Testis (tissue), 3 donors: ENCODE measurements around the gene FIZ1. TPM values are rescaled to one million over a fixed set of nuclear protein-coding genes. Genes with fewer than 3 reads are reported as not detected.
"Not testable (repeated sequence)": the region's sequence is repeated elsewhere in the genome, so short reads cannot be mapped to it uniquely, and the experiment has no call there.

Experiments used
- DNase-seq: peaks from one replicate; pipeline ENCODE4 v3.0.0-alpha.2; 2019
- H3K27ac ChIP-seq, 2 donors: fragments of 200-600 bp; sonication (generic); one replicate each; pipeline ENCODE4 v1.5.1; 2019
- H3K27me3 ChIP-seq: fragments of 200-600 bp; sonication (generic); one replicate; pipeline ENCODE4 v1.5.1; 2019
- H3K36me3 ChIP-seq: fragments of 200-600 bp; sonication (generic); one replicate; pipeline ENCODE4 v1.5.1; 2017; ENCODE audit warnings: low read depth; ENCODE audit errors: missing control alignments
- H3K4me1 ChIP-seq: fragments of 200-600 bp; sonication (generic); one replicate; pipeline ENCODE4 v1.5.1; 2019
- H3K4me3 ChIP-seq, 2 donors: fragments of 200-600 bp; sonication (generic); one replicate each; pipeline ENCODE4 v1.5.1; 2017 to 2019
- H3K9me3 ChIP-seq: fragments of 200-600 bp; sonication (generic); one replicate; pipeline ENCODE4 v1.5.1; 2017
- POLR2A ChIP-seq: fragments of 450-650 bp; IDR thresholded peaks from one replicate; pipeline ENCODE4 v1.6.1; 2017; ENCODE audit warnings: antibody characterized with exemption, mild to moderate bottlenecking, moderate library complexity
- WGBS, 2 donors: methylation state at CpG; one replicate each; pipeline ENCODE4 v1.1.5; 2018; 5-methylcytosine and 5-hydroxymethylcytosine counted together
- intact Hi-C: fragments of 100-400 bp; cut with DNase I; formaldehyde crosslinking; loops from one replicate; pipeline ENCODE4 v1.15.1; 2023; ENCODE audit warnings: low total_unique reads
- polyA plus RNA-seq: library from polyadenylated mRNA; stranded (reverse); fragments of 350-450 nt; fragmentation: Illumina TruSeq; extraction: RNeasy Lipid Tissue Mini Kit (QIAGEN cat#74804); gene quantifications from one replicate; pipeline ENCODE4 v1.2.3, GENCODE V29; 2014; ENCODE audit warnings: low read depth, low replicate concordance; ENCODE audit not compliant: insufficient read depth
- total RNA-seq, 2 donors: library from RNA; depleted of rRNA; stranded (reverse); fragments of >200 nt; gene quantifications; one replicate each; pipeline ENCODE4 v1.2.3, GENCODE V29; 2016
- TF ChIP-seq, protein P1 (sequence below), 3 experiments: fragments of 450-650 bp in 2 of 3; fragments of 200-600 bp in 1 of 3; sonication (generic) in 1 of 3; IDR thresholded peaks; one replicate each; pipeline ENCODE4 v1.5.1; 2016 to 2019; ENCODE audit warnings: antibody characterized with exemption in 3 of 3, mild to moderate bottlenecking in 2 of 3, moderate library complexity in 1 of 3

Gene FIZ1
- total and polyA plus RNA-seq, 3 donors from 2014 or later = 8.5 to 17.4 (median 16.5) TPM

DNA sequence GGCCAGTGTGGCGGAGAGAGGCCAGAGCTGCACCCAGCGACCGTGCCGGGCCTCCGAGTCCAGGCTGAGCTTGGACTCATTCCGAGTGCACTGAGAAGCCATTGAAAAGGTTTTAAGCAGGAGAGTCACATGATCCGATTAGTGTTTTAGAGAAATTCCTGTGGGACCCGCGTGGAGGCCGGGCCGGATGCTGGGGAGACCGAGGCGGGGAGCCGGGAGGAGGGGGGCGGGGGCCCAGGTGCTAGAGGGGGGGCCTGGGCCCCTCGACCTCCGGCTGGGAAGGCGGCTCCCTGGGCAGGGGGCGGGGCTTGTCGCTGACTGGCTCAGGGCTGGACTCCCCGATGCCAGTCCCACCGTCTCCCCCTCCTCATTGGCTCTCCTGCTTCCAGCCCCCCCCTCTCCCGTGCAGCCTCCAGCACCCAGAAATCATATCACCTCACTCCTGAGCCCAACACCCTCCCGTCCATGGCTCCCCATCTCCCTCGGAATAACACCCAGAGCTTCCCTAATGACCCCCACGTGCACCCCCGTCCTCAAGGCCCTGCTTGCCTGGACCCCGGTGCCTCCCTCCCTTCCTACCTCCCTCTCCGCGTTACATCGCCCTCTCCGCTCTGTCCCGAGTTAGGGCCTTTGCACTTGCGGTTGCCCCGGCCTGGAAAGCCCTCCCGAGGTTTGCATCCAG, 13.5 kb downstream of the FIZ1 start:
- peak; percentile 88 for DNase-seq
- Histone ChIP-seq H3K4me1 (peaks cover 32% of the 10 kb centered on the region), H3K27ac (peak overlapping the region; percentile 72), H3K9me3 (no peaks in the 10 kb centered on the region), H3K27me3 (no peaks in the 10 kb centered on the region), H3K4me3 (peak overlapping the region; percentile 24 to 45), H3K36me3 (no peaks in the 10 kb centered on the region)
- TF ChIP-seq, protein P1, sequence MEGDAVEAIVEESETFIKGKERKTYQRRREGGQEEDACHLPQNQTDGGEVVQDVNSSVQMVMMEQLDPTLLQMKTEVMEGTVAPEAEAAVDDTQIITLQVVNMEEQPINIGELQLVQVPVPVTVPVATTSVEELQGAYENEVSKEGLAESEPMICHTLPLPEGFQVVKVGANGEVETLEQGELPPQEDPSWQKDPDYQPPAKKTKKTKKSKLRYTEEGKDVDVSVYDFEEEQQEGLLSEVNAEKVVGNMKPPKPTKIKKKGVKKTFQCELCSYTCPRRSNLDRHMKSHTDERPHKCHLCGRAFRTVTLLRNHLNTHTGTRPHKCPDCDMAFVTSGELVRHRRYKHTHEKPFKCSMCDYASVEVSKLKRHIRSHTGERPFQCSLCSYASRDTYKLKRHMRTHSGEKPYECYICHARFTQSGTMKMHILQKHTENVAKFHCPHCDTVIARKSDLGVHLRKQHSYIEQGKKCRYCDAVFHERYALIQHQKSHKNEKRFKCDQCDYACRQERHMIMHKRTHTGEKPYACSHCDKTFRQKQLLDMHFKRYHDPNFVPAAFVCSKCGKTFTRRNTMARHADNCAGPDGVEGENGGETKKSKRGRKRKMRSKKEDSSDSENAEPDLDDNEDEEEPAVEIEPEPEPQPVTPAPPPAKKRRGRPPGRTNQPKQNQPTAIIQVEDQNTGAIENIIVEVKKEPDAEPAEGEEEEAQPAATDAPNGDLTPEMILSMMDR (IDR thresholded peaks at IDR 0.05) = no peak
- TF ChIP-seq POLR2A = no peak
- 1 to 2% methylated on average over 22 to 29 of the region's 36 CpGs for WGBS, 2 donors
- intact Hi-C loops = no loop called here

DNA sequence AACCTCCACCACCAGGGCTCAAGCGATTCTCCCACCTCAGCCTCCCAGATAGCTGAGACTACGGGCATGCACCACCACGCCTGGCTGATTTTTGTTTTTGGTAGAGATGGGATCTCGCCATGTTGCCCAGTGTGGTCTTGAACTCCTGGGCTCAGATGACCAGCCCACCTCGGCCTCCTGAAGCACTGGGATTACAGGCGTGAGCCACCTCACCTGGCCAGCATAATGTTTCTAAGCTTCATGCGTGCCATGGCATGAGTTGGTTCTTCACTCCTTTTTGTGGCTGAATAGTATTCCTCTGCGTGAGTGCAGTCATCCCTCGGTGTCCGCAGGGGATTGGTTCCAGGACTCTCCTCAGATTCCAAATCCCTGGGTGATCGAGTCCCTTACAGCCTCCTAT, 14.4 kb downstream of the FIZ1 start:
- H3K36me3 ChIP-seq = no peaks in the 10 kb centered on the region
- intact Hi-C loops = no loop called here
- TF ChIP-seq POLR2A = no peak
- TF ChIP-seq, protein P1 (IDR thresholded peaks at IDR 0.05) = no peak
- WGBS, 2 donors = 69 to 72% methylated on average over 11 of the region's 11 CpGs
- H3K4me3 ChIP-seq = no peak overlapping the region
- DNase-seq = no peak
- no peaks in the 10 kb centered on the region for H3K9me3 ChIP-seq
- H3K4me1 ChIP-seq = peaks cover 35% of the 10 kb centered on the region
- H3K27me3 ChIP-seq = no peaks in the 10 kb centered on the region
- no peak overlapping the region for H3K27ac ChIP-seq

DNA sequence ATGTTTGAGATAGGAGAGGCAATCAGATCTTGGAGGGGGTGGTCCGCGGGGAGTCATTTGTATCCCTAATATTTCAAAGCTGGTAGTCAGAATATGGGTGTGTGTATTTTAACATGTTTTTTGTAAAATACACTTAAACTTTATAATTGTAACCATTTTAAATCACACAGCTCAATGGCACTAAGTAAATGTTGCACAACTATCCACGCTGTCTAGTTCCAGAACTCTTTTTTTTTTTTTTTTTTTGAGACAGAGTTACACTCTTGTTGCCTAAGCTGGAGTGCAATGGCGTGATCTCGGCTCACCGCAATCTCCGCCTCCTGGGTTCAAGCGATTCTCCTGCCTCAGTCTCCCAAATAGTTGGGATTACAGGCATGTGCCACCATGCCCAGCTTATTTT, 15.4 kb downstream of the FIZ1 start:
- 74 to 79% methylated on average over 8 of the region's 8 CpGs for WGBS, 2 donors
- H3K4me1 ChIP-seq = peaks cover 38% of the 10 kb centered on the region
- DNase-seq, H3K4me3 ChIP-seq, H3K36me3 ChIP-seq, H3K27ac ChIP-seq, H3K27me3 ChIP-seq, H3K9me3 ChIP-seq, intact Hi-C loops: not testable (repeated sequence)

DNA sequence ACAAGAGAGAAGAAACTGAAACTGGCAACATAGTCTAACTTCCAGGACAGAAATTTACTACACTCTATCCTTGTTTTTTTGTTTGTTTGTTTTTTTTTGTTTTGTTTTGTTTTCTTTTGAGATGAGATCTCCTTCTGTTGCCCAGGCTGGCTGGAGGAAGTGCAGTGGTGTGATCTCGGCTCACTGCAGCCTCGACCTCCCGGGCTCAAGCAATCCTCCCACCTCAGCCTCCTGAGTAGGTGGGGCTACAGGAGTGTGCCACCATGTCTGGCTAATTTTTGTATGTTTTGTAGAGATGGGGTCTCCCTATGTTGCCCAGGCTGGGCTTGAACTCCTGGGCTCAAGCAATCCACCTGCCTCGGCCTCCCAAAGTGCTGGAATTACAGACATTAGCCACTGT, 17.0 kb downstream of the FIZ1 start:
- intact Hi-C loops, DNase-seq: not testable (repeated sequence)

DNA sequence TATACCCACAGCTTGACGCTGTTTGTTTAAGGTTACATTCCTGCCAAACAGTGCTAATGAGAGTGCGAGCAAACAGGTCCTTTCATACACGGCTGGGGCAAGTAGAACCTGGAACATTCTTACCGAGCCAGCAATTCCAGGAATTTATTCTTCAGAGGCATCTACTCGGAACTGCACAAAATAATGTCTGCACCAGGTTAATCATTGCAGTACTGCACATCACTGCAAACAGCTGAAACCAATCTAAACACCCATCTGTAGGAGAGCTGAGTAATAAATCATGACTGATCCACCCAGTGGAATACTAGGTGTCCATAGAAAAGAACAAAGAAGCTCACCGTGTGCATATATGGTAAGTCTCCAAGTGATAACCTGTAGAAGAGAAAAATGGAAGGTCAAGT, 17.5 kb downstream of the FIZ1 start:
- Histone ChIP-seq H3K27me3 (no peaks in the 10 kb centered on the region), H3K36me3 (no peaks in the 10 kb centered on the region), H3K4me1 (peaks cover 33% of the 10 kb centered on the region), H3K9me3 (no peaks in the 10 kb centered on the region), H3K27ac (peak overlapping the region in 1 of 2 donors; percentile 65), H3K4me3 (no peak overlapping the region)
- no peak for DNase-seq
- no peak for TF ChIP-seq POLR2A
- TF ChIP-seq, protein P1 (IDR thresholded peaks at IDR 0.05) = no peak
- 17 to 18% methylated on average over 6 of the region's 6 CpGs for WGBS, 2 donors
- intact Hi-C loops = no loop called here

More for the DNA sequence above, 17.0 kb downstream of the FIZ1 start:
- H3K36me3 ChIP-seq, H3K9me3 ChIP-seq, H3K27me3 ChIP-seq, H3K4me3 ChIP-seq: not testable (repeated sequence)
- 34 to 47% methylated on average over 4 of the region's 4 CpGs for WGBS, 2 donors
- Histone ChIP-seq H3K27ac (peak overlapping the region; percentile 65 to 76), H3K4me1 (peaks cover 38% of the 10 kb centered on the region)
